Islet precursor cell (in vitro differentiated cells): ENCODE data around the gene ANK2.

Experiments
- DNase-seq: peaks from one replicate; pipeline ENCODE4 v3.0.0-alpha.2; 2018

ANK2 gene

DNA sequence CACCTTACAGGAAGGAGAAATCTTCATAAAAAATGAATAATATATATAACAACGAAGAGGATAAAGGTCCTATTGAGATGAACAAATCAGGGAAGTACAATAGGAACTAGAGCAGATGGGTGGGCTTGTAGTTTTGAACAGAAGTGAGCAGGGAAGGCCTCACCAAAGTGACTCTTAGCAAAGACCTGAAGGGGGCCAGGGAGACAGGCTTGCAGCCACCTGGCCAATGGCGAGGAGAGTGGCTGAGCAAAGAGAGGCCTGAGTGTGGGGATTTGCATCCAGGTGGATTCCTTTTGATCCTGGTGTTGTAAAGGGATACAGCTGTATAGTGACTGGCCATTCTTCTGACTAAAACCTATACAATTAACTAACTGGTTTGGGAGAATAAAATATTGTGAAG is 358.0 kb downstream of the ANK2 start:
- no peak for DNase-seq

DNA sequence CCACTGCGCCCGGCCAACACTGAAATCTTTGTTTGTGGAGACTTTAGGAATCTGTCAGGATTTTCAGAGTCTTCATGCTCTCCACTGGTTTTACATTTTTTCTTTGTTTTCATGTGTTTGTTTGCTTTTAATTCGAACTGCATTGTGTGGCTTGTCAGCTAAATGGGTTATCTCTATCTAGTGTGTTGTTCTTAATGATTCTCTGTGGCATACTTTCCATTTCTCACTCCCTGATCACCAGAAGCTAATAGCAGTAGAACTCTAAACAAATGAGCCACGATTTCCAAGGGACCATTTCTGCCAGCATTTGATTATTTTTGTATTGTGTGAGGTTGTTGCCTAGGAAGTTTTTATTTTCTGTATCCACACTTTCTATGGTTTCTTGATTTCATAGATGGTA is 359.7 kb downstream of the ANK2 start:
- DNase-seq, result no peak

DNA sequence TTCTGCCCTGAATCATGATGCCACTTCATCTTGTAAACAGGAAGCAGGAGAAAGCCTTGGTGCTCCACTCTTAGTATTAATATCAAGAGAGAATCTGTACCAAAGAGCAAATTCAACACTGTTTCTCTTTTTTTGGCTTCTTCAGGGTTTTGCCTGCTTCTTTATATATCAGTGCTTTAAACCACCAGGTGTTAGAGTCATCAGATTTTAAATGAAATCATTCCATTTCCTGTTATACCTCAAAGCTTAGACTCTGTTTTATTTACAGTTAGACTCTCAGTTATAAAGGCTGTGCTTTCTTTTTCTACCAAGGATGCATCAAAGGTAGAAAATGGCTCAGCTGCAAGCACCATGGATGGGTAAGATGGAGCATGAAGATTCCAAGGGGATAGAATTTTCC is 361.2 kb downstream of the ANK2 start:
- no peak for DNase-seq

DNA sequence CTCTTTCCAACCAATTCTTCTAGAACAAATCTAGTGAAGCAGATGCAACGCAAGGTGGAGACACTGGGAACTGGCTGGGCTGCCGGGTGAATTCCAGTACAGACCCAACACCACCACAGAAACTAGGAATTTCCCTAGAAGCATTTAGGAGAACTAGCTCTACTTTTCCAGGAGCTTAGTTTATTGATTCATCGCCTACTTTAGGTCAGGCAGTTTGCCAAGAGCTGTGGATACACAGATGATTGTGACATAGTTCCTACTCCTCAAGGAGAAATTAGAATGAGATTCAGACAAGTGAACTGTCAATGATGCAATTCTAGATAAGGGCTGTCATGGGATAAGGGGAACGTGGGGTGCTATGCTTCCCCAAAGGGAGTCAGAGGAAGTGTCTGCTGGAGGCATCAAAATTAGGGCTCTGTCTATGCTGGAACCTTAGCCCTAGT is 362.1 kb downstream of the ANK2 start:
- no peak for DNase-seq

DNA sequence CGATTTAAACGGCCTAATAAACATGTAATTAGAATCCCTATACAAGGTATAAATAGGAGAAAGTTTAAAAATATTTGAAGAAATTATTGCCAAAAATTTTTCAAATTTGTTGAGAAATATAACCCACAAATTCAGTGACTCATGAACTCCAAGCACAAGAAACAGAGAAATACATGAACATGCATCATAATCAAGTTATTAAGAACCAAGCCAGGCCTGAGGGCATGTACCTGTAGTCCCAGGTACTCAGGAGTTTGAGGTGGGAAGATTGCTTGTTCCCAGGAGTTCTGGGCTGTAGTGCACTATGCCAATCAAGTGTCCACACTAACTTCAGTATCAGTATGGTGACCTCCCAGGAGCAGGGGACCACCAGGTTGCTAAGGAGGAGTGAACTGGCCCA is 370.2 kb downstream of the ANK2 start:
- DNase-seq, result no peak

DNA sequence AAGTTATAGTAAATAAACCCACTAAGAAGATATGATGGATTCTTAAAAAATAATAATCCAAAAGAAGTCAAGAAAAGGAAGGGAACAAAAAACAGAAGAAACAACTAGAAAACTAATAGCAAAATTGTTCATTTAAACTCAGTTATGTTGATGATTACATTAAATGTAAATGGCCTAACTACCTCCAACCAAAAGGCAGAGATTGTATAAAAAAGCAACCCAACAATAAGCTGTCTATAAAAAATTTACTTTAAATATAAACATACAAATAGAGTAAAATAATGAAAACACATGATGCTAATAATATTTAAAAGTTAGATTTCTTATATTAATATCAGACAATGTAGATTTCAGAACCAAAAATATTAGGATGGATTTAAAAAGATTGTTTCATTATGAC is 371.5 kb downstream of the ANK2 start:
- no peak for DNase-seq

DNA sequence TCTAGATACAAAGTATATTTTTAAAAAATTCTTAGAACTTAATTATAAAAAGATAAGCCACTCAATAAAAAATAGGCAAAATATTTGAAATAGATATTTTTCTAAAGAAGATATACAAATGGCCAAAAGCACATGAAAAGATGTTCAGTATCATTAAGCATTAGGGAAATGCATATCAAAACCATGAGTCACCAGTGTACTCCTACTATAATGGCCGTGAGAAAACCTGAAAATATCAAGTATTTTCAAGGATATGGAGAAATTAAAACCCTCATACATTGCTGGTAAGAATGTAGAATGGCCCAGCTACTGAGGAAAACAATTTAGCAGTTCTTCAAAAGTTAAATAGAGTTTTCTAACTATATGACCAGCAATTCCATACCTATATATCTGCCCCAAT is 374.2 kb downstream of the ANK2 start:
- DNase-seq, result no peak

DNA sequence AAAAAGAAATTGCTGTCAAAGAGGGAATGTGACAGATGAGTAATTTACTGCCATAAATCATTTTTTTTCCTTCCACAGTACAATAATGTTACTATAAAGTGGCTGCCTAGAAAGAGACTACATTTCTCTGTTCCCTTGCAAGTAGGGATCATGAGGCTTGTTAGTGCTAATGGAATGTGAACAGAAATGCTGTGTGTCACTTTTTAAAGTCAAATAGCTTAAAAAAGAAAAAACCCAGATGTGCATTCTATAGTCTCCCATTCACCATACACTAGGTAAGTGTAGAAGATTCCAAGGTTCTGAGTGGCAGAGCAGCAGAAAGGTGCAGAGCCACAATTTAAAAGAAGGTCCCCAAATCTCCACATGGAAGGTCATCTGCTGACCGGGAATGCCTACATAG is 383.7 kb downstream of the ANK2 start:
- no peak for DNase-seq
